ENCODE results near the gene MEA1.
"Not testable (repeated sequence)": the region's sequence is repeated elsewhere in the genome, so short reads cannot be mapped to it uniquely, and the experiment has no call there.

The MEA1 gene

DNA sequence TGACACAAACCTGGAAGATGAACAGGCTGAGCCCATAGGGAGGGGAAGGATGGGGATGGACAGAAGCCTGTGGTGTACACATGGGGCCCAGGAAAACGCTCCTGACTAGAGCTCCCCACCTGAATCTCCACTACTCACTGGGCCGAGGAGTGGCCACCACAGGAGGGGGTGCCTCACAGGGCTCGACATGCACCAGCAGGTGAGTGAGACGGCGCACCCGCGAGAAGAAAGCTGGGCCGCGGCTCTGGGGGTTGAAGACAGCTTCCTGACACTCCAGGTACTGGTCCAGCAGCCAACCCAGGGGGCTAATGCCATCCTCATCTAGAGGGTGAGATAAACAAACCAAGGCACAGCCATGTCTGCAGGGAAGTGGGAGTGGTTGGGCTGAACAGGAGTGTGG is 29.6 kb upstream of the MEA1 start:
- Histone ChIP-seq H3K27ac (no peak overlapping the region), H3K27me3 (ENCODE audit: insufficient read depth, low read depth, severe bottlenecking) (no peaks in the 10 kb centered on the region), H3K4me3 (ENCODE audit: low read depth, low read length) (no peak overlapping the region), H3K9me3 (ENCODE audit: severe bottlenecking) (no peaks in the 10 kb centered on the region), H3K36me3 (peaks cover 88% of the 10 kb centered on the region)
- DNase-seq, result no peak
- TF ChIP-seq, protein P1, sequence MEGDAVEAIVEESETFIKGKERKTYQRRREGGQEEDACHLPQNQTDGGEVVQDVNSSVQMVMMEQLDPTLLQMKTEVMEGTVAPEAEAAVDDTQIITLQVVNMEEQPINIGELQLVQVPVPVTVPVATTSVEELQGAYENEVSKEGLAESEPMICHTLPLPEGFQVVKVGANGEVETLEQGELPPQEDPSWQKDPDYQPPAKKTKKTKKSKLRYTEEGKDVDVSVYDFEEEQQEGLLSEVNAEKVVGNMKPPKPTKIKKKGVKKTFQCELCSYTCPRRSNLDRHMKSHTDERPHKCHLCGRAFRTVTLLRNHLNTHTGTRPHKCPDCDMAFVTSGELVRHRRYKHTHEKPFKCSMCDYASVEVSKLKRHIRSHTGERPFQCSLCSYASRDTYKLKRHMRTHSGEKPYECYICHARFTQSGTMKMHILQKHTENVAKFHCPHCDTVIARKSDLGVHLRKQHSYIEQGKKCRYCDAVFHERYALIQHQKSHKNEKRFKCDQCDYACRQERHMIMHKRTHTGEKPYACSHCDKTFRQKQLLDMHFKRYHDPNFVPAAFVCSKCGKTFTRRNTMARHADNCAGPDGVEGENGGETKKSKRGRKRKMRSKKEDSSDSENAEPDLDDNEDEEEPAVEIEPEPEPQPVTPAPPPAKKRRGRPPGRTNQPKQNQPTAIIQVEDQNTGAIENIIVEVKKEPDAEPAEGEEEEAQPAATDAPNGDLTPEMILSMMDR (IDR thresholded peaks at IDR 0.05; ENCODE audit: low read depth, low read length), result no peak

DNA sequence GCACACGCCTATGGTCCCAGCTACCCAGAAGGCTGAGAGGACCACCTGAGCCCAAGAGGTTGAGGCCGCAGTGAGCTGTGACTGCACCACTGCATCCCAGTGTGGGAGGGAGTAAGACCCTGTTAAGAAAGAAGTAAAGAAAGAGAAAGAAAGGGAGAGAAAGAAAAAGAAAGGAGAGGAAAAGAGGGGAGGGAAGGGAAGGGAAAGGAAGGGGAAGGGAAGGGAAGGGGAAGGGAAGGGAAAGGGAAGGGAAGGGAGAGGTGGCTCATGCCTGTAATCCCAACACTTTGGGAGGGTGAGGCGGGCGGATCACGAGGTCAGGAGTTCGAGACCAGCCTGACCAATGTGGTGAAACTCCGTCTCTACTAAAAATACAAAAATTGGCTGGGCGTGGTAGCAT is 27.7 kb upstream of the MEA1 start:
- not testable (repeated sequence) for H3K4me3 ChIP-seq (ENCODE audit: low read depth, low read length); H3K27ac ChIP-seq; DNase-seq; H3K27me3 ChIP-seq (ENCODE audit: insufficient read depth, low read depth, severe bottlenecking); H3K9me3 ChIP-seq (ENCODE audit: severe bottlenecking)
- peaks cover 90% of the 10 kb centered on the region for H3K36me3 ChIP-seq

DNA sequence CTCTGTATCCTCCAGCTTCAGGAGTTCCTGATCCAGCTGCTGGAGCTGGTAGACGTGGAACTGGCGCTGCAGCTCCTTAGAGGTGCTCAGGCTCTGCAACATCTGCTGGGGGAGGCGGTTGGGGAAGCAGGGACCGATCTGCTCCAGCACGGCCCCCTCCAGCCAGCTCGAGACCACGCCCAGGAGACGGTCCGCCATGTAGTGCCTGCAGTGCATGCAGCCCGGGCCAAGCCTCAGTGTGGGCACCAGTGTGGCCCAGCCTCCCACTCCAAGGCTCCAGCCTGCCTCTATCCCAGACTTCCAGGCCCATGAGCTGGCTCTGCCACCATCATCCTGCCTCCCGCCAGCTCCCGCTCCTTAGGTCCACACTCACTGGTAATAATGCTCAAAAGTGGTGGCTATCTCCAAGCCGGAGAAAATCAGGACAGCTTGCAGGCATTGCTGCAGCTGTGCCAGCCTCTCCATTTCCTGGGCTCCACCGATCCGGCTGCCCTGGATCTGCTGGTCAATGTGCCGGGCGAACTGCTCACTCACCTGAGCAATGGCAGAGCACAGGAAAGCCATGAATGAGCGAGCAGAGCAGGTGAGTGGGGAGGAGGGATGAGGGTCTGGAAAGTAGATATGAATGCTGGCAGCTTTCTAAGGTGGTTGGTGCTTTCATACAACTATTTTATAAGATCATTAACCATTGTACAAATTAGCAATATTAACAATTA is 27.0 kb upstream of the MEA1 start:
- Histone ChIP-seq H3K4me3 (ENCODE audit: low read depth, low read length) (no peak overlapping the region), H3K9me3 (ENCODE audit: severe bottlenecking) (no peaks in the 10 kb centered on the region), H3K36me3 (peaks cover 90% of the 10 kb centered on the region), H3K27ac (no peak overlapping the region), H3K27me3 (ENCODE audit: insufficient read depth, low read depth, severe bottlenecking) (no peaks in the 10 kb centered on the region)
- DNase-seq, result no peak
- TF ChIP-seq, protein P1 (IDR thresholded peaks at IDR 0.05; ENCODE audit: low read depth, low read length), result no peak

DNA sequence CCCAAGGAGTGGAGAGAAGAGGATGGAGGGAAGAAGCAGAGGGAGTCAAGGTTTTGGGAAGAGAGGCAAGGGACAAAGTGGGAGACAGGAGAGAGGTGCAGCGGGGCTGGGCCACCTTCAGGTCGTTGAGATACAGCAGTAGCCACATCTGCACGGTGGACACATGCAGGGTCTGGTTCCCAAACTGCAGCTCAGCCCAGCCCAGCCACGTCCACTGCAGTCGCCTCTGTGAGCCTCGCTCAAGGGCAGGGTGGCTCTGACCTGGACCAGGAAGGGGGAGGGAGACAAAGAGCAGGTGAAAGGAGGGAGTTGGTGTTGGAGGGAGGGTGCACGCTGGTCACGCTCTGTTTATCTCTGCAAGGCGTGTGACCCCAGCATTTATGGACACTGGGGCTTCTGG is 25.0 kb upstream of the MEA1 start:
- H3K9me3 ChIP-seq (ENCODE audit: severe bottlenecking), result no peaks in the 10 kb centered on the region
- DNase-seq, result no peak
- no peaks in the 10 kb centered on the region for H3K27me3 ChIP-seq (ENCODE audit: insufficient read depth, low read depth, severe bottlenecking)
- peaks cover 90% of the 10 kb centered on the region for H3K36me3 ChIP-seq
- TF ChIP-seq, protein P1 (IDR thresholded peaks at IDR 0.05; ENCODE audit: low read depth, low read length), result no peak
- no peak overlapping the region for H3K27ac ChIP-seq
- no peak overlapping the region for H3K4me3 ChIP-seq (ENCODE audit: low read depth, low read length)

DNA sequence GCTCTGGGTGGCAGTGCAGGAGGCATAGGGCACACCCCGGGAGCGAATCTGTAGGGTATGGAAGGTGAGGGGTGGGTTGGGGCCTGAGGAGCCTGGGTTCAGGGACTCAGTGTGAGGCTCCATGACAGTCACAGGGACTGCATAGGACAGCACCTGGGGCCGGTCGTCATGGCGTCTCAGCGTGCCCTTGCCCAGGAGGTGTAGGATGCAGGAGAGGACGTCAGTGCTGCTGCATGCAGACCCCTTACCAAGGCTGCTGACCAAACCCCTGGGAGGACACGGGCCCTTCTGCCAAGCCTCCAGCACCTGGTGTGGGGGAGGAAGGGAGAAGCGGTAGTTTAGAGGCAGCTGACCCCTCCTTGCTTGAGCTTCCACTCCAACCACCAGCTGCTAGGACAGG is 24.0 kb upstream of the MEA1 start:
- TF ChIP-seq, protein P1 (IDR thresholded peaks at IDR 0.05; ENCODE audit: low read depth, low read length), result no peak
- no peak overlapping the region; the same call in 1 of the 2 replicates for H3K27ac ChIP-seq
- H3K4me3 ChIP-seq (ENCODE audit: low read depth, low read length), result no peak overlapping the region
- H3K27me3 ChIP-seq (ENCODE audit: insufficient read depth, low read depth, severe bottlenecking), result no peaks in the 10 kb centered on the region
- H3K9me3 ChIP-seq (ENCODE audit: severe bottlenecking), result no peaks in the 10 kb centered on the region
- no peak for DNase-seq
- H3K36me3 ChIP-seq, result peaks cover 92% of the 10 kb centered on the region

DNA sequence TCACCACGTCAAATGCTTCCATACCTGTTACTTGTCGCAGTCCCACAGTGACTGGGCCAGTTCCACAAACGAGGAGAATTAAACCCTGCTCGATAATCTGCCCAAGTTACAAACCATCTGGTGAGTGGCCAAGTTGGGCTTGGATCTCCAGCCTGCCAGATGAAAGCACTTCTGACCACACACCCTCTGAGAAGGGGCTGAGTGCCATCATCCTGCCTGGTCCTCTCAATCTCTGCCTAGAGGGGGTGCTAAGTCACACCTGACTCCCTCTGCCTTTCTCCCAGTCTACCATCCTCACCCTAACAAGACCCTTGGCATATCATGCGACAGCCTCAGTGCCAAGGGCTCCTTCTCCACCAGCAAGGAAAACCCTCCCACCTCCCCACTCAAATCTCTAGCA is 23.5 kb upstream of the MEA1 start:
- TF ChIP-seq, protein P1 (IDR thresholded peaks at IDR 0.05; ENCODE audit: low read depth, low read length), result peak; percentile 38; the same call in 1 of the 2 replicates
- Histone ChIP-seq H3K36me3 (peaks cover 92% of the 10 kb centered on the region), H3K27ac (no peak overlapping the region; the same call in 1 of the 2 replicates), H3K9me3 (ENCODE audit: severe bottlenecking) (no peaks in the 10 kb centered on the region), H3K4me3 (ENCODE audit: low read depth, low read length) (no peak overlapping the region), H3K27me3 (ENCODE audit: insufficient read depth, low read depth, severe bottlenecking) (no peaks in the 10 kb centered on the region)
- DNase-seq, result no peak
